Heart left ventricle (tissue), 13 donors: Measurements from ENCODE around the gene RPS6KA2.

ENCODE experiments used
- POLR2A ChIP-seq, 2 donors: fragments of 450-650 bp; IDR thresholded peaks; one replicate each; pipeline ENCODE4 v1.6.1; 2017; ENCODE audit warnings: antibody characterized with exemption in 2 of 2, mild to moderate bottlenecking in 2 of 2, moderate library complexity in 2 of 2
- TF ChIP-seq, protein P1 (sequence below), 12 donors: fragments of 200-600 bp; sonication (generic) in 4 of 12; IDR thresholded peaks; one replicate each; pipeline versions ENCODE4 v1.5.0 to v1.8.0; 2018 to 2022; ENCODE audit warnings: antibody characterized with exemption in 12 of 12, mild to moderate bottlenecking in 5 of 12
- donor health status: ischemic (EF 13 %, LVEDD 7.1; RV severe dilation, severe dysfunction).
- donor health status: DM: no; HTN: yes; CAD: no.
- donor health status: DM: no; HTN: no; CAD: no.
- donor health status: ischemic (EF 25% LVEDD 6.9; RV normal size, moderate dysfunction).
- donor health status: ischemic (EF 25% LVEDD 5.7; RV mildly dilated, moderate dysfunction).
- donor health status: ischemic (EF 35%, LVEDD 5.7; RV mildly dilated, moderate dysfunction).
- donor health status: nonischemic (EF 11% LVEDD 7.7; RV severe dilation, severe dysfunction).
- donor health status: DM: yes; HTN: yes; CAD: no.
- donor health status: PGD.
- donor health status: ischemic (EF 29% LVEDD 5.4; RV normal size, mild dysfunction).
- donor health status: nonischemic (EF 23%, LVEDD 6.1; RV moderate dilation, normal function).

DNA sequence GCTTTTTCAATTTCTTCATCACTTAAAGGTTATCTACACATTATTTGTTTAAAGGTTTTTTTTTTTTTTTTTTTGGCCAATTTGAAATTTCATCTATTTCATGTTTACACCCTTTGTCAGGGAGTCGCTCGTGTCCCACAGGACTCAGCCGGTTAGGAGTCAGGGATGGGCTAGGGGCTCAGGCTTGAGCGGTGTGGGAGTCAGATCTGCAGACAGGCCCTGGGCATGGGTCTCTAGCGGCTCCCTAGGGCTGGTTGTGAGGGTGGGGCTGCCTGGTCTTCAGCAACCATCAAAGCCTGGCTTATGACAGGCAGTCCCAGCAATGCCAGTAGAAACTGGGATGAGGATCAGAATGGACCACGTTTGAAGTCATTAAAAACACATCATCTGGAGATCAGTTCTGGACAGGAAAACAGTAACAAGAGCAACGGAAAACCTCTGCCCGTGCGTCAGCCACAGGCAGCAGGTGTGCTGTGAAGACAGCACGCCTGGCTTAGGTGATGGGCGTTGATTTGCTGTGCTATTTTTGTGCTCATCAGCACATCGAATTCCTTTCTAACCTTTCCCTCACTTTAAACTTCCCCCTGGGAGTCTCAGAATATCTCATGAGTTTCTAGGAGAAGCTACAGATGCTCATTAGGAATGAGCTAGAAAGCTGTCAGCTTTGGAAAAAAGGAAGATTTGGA, 153.0 kb downstream of the RPS6KA2 start:
- TF ChIP-seq POLR2A (IDR thresholded peaks at IDR 0.05): no peak
- TF ChIP-seq, protein P1, sequence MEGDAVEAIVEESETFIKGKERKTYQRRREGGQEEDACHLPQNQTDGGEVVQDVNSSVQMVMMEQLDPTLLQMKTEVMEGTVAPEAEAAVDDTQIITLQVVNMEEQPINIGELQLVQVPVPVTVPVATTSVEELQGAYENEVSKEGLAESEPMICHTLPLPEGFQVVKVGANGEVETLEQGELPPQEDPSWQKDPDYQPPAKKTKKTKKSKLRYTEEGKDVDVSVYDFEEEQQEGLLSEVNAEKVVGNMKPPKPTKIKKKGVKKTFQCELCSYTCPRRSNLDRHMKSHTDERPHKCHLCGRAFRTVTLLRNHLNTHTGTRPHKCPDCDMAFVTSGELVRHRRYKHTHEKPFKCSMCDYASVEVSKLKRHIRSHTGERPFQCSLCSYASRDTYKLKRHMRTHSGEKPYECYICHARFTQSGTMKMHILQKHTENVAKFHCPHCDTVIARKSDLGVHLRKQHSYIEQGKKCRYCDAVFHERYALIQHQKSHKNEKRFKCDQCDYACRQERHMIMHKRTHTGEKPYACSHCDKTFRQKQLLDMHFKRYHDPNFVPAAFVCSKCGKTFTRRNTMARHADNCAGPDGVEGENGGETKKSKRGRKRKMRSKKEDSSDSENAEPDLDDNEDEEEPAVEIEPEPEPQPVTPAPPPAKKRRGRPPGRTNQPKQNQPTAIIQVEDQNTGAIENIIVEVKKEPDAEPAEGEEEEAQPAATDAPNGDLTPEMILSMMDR (IDR thresholded peaks at IDR 0.05): no peak
